ENCODE measurements around the gene MRPL23.

DNA sequence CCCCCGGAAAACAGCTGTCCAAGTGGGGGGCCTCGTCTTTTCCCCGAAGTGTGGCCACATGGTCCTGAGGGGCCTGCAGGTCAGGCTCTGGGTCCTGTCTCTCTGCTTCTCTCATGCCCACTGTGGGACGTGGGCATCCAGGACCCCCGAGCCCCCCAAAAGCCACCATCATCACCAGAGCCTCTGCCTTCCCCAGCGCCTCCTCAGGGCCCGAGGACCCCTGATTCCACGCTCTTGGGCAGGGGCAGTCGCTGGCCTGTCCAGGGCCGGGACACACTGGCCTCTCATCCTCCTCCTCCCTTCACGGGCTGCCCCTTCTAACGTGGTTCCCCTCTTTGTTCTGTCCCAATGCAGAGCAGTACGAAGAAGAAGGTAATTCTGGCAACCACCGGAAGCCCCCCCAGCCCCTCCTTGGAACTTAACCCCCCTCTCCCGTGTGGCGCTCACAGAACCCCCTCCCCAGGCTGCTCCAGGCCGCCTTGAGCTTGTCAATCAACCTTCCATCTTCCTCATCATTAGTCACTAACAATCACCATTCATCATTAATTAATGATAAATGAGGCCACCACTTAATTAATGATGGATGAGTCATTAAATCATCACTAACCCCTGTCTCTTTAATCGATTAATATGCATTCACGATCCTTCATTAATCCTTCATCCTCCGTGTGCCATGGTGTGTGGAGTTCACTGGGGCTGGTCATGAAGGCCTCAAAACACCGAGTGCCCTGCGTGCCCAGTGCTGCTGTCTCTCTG lies 23.8 kb upstream of the MRPL23 start:
- no peak for TF ChIP-seq FOXK2 (IDR thresholded peaks at IDR 0.05)
- TF ChIP-seq SMYD3 (CRISPR knock-in tag; IDR thresholded peaks at IDR 0.05) = no peak
- TF ChIP-seq THYN1 (CRISPR knock-in tag; IDR thresholded peaks at IDR 0.05; ENCODE audit: borderline replicate concordance, low read depth) = no peak
- TF ChIP-seq REST (IDR thresholded peaks at IDR 0.05; ENCODE audit: borderline replicate concordance in 1 of 2, low read depth in 1 of 2, low read length in 2 of 2) = no peak
- no peak for TF ChIP-seq PRPF4 (IDR thresholded peaks at IDR 0.05; ENCODE audit: low read depth, low read length, poor library complexity, severe bottlenecking)
- TF ChIP-seq ZNF784 (CRISPR knock-in tag; IDR thresholded peaks at IDR 0.05; ENCODE audit: borderline replicate concordance) = no peak

All from HepG2 (cell line).